HG02642 (cell line): ENCODE results near the gene KEL.

ENCODE experiments used
- ATAC-seq: cut with Tn5 transposase; IDR thresholded peaks from one replicate; pipeline ENCODE4 v1.9.1; 2021; ENCODE audit warnings: mild to moderate bottlenecking; ENCODE audit not compliant: unreplicated experiment, poor library complexity

KEL gene

DNA sequence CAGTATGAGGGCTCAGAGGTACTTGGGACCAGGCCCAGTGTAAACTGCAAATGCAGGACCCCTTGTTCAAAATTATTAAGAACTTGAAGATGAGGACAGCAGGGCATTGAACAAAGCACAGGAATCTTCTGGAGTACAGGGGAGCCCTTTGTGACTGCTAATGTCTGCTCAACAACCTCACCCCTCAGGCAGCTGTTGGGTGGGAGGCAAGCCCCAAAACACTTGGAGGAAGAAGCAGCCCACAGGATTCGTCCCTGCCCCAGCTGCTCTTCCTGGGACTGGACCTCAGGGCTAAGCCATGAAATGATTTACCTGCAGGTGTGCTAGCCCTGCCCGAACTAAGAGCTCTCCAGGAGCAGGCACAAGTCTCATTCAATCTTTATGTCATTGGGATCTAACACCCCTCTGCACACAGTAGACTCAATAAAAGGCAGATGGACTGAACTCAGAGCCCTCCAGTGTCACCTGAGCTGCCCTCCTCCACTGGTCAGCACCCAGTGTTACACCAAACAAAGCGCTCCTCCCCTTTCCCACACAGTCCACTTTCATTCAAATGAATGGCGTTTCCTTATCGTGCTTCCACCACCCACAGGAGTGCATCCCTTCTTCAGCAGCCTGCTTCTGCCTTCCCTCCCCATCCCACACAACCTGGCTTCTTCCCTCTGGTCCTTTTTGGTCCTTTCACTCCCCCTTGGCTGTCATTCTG lies 29.6 kb downstream of the KEL start:
- no peak for ATAC-seq

DNA sequence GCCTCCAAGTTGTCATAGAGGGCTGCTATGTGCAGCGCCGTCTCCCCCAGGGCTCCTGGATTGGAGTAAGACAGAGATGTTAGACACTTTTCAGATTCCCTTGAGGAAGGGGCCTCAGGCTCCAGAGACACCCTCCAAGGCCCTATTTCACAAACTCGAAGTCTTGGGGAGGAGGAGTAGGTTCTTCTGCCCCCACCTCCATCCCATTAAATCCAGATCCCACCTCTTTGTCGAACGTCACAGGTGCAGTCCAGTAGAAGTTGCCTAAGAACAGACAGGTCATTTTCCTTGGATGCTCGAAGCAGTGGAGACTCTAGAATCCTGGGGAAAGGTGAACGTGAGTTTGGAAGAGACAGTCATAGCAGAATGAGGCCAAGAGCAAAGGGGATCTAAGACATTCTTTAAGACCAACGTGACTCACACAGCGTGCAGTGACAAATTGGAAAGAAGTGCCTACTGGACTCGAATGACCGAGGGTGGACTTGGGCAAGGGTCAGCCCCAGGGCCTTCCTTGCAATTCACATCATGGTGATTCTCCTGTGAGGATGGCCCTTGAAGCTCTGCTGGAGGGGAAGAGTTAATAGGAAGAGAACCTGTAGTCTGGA lies 31.9 kb downstream of the KEL start:
- no peak for ATAC-seq

DNA sequence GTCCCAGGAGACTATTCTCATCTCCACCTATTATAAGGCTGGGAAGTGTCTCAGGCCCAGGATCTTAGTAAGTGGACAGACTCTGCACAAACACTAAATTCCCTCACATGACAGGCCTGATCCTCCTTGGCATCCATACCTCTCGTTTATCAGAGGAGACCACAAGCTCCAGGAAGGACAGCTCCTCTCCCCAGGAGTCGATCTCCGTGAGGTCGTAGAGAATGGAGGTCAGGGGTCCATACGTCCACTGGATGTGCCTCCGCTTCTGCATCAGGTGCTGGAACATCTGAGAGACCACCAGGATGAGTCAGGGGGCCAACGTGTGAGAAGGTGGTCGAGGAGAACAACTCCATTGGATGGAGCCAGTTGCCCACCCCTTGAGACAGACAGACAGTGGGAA lies 34.2 kb downstream of the KEL start:
- ATAC-seq: no peak

DNA sequence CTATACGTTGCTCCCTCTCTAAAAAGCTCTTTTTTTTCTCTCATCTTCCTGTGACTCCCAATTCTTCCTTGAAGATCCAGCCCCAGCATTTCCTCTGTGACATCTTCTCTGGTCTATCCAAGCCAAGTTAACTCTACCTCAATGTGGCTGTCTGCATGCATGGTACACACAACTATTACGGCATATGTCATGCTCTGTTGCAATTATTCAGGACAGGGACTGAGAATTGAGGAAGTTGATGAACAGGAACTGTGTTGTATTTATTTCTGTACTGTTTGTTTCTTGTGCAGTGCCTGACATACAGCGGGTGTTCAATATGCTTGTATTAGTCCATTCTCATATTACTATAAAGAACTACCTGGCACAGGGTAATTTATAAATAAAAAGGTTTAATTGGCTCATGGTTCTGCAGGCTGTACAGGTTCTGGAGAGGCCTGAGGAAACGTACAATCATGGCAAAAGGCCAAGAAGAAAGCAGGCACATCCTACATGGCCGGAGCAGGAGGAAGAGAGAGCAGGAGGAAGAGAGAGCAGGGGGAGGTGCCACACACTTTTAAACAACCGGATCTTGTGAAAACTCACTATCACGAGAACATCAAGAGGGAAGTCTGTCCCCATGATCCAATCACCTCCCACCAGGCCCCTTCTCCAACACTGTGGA lies 34.9 kb downstream of the KEL start:
- no peak for ATAC-seq

DNA sequence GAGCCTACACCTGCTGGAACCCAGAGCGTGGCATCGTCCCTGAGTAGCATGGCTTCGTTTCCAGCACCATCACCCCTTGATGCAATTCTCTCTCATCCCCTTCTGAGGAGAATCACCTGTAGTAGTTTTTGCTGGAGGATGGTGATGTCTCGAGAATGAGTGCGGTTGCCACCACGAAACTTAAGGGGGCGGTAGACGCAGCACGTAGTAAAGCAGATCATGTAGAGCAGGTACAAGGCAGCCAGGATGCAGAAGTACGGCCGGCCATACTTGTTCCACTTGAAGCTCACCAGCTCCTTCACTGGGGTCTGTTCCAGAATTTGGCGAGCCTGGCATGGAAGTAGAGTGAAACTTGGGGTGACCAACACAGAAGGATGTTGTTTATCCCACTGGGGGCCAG lies 36.8 kb downstream of the KEL start:
- no peak for ATAC-seq

DNA sequence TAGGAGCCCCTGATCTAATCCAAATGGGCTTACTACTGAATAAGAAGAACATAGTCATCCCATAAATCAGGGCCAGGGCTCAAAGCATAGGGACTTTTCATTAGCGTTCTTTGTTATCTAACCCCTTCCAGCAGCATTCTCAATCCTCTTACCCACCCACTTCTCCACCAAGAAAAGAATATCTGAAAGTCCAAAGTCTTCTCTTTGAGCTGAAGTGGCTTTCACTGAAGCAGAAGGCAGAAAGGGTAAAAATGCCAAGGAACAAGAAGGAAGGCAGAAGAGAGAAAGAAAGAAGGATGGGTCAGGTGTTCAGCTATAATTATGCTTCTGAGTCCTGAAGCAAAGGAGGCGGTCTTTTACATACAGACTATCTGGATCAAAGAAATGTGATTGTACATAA lies 38.8 kb downstream of the KEL start:
- ATAC-seq: no peak

DNA sequence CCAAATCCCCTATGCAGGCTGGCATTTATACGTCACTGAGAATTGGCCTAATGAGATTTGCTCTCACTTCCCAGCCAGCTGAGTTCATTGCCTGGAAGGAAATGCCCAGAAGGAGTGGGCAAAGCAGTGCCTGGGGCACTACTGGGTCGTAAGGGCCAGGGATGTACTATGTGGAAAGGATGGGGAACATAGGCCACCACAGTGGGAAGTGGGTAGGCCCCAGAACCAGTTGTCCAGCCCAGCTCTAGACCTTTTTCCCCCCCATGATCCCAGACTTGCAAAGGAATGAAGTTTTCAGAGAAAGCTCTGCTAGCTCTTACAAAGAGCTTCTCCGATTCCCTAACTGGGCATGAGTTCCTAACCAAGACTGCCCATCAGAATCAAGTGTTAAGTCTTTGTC lies 42.5 kb downstream of the KEL start:
- ATAC-seq: no peak

DNA sequence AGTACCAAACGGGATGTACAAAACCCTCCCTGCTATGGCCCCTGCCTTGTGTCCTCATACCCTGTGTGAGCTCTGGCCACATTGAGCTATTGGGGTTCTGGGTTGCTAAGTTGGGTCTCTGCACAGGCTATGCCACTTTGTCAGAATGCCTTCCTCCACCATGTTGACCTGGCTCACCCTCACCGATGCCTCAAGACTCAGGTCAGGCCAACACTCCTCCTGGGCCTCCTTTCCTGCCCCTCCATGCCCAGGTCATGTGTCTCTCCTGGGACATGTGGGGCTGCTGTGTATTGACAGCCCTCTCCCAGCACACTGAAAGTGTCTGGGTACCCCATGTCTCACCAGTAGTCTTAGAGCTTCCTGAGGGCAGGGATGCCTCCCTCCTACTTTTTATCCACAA lies 43.3 kb downstream of the KEL start:
- no peak for ATAC-seq

DNA sequence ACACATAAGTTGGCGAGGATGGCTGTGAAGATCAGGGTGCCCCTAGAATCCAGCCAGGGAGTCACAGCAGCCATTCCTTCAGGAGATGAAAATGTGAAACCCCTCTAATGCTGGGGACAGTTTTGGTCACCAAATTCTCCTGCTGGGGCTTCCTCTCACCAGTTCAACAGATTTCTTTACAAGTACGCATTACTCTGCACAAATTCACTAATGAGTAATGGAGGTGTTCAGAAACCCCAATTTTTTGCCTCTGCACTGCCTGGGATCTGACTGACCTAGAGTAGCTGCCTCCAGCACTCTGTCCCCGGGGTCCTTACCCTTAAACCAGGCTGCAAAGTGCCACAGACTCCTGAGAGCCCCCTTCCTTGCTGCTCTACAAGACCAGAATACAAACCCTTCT lies 44.7 kb downstream of the KEL start:
- ATAC-seq: no peak

DNA sequence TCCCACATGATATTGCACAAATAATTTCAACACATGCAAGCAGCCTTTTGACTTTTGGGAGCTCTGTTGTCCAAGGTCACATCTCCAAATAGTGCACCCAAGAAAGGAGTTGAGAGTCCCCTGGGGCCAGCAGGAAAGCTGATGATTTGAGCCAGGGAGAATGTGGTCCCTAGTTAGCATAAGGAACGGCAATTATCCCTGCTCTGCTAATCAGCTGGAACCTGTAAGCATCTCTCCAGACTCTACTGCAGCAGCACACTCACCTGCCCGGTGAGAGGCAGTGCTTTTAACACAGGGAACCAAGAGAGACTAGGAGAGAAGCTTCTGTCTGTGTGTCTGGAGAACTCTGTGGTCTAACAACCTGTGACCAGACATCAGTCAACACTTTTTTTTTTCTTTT lies 45.7 kb downstream of the KEL start:
- no peak for ATAC-seq

DNA sequence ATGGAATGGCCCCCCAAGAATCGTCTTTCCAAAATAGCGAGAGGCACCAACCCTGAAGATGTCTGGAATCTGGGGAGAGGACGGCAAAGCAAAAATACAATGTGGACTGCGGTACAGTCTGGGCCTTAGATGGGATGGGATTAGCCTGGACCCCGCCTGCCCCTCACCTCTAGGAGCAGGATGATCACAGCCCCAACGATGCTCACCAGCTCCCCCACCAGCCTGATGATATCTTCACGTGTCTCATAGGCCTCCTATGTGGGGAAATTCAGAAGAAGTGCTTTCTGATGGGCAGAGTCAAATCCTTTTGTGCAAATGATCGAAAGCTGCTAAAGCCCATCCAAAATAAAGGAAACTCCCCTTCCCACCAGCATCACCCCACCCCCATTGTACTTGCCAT lies 46.8 kb downstream of the KEL start:
- ATAC-seq: no peak

DNA sequence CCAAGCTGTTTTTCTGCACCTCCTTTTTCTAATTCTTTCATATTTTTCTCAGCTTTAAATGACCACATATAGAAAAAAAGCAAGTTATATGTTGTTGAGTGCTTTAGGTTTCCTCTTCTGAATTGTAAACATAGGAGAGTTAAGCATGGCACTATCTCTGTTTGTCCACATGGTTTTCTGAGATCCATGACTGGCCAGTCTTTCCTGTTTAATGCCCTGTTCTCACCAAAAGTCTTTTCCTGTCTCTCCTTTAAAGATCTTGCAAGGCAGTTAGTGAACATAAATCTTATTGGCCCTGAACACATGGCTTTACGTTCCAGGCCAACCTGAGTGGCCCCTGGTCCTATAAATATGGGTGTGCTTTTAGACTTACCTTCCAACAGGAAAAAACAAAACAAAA lies 48.0 kb downstream of the KEL start:
- ATAC-seq: no peak

DNA sequence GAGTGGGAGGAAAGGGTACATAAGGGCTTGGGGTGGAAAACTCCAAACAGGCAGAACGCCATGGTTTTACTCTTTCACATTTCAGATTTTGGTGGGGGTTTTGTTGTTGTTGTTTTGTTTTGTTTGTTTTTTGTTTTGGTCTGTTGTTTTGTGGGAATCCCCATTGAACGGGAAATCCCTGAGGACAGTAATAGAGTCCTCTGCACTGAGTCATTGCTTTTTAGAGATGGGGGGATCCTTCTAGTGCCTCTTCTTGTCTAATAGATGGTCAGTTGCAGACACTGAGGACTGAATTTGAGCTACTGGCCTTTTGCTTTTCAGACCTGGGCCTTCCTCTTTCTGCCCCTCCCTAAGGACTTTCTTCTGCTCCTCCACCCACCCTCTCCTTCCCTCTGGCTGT lies 48.6 kb downstream of the KEL start:
- ATAC-seq: no peak

DNA sequence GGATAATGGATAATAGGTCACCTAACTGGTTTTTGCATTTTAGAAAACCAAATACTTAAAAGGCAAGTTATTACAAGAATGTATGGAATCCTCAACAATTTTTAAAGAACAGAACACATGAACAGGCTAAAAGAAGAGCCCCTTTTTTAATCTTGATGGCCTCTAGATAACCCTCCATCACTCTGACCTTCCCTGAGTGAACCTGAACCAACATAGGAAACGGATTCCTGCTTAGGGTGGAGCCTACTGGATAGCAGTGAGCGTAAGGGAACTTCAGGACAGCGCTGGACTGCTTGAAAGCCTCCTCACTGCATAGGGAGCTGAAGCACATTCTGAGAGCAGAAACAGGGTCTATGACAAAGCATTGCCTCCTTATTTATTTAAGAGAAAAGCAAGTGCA lies 49.1 kb downstream of the KEL start:
- ATAC-seq: no peak

DNA sequence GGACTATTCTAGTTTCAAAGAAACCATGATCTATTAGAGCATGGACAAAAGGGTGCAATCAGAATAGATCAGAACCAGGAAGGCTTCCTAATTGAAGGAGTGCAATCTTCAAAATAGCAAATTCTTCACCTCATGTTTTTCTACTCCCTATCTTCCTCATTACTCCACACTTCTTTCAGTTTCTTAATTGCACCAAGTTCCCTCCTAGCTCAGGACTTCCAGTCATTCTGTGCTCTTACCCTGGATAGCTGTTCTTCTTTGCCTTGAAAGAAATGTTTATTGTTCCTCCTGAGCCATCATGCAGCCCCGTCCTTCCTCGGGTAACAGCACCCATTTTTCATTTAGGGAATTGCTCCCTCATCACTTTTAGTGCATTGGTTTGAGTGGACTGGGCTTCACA lies 51.7 kb downstream of the KEL start:
- ATAC-seq: no peak

DNA sequence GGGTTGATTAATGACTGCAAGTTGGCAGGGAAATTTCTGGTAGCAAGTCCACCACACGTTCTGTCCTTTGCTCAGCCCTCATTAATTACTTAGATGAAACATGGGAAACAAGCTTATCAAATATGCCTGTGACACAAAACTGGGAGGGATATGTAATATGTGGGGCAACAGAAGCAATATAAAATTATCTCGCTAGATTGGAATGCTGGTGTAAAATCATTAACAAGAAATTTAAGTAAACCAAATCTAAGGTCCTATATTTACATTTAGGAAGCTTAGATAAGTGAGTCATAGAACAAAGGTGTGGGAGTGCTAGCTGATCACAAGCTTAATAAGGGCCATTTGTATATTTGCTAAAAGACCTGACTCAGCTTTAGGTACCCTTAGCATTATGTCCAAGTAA lies 52.1 kb downstream of the KEL start:
- ATAC-seq: no peak

DNA sequence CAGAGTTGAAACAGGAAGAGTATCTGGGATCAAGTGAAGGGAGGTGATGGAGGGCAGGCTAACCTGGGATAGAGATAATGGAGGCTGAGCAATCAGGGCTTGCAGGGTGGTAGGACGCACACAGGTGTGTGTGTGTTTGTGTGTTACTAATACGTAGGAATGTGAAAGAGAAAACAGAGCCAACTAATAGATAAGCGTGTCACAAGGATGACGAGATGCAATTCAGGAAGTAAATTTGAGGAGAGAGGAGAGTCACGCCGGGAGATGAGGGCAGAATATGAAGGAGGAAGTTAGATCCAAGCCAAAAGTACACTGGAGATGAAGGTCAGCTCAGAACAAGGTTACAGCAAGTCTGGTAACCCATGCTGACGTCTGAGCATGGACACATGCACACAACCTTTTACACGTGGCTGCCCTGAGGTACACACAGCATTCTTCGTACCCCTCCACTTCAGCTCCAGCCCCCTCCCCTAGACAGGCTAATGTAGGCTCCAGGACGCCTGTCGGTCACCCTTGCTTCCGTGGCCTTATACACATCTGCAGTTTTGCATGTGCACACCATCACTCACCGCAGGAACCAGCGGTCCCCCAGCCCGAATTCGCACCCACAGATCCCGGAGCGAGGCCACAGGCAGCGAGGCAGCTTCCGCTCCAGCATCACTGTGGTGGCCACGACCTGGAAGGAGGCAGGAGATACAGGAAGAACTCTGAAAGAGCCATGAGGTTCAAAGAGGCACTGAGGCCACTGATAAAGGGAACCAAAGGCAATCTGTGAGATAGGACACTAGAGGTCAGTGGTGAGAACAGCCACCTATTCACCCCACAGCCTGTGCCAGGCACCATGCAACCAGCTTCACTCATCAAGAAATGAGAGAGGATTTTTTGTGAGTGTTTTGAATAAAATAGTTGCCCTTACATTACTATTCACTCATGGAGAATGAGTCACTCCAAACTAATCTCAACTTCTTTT lies 53.0 kb downstream of the KEL start:
- ATAC-seq: no peak

DNA sequence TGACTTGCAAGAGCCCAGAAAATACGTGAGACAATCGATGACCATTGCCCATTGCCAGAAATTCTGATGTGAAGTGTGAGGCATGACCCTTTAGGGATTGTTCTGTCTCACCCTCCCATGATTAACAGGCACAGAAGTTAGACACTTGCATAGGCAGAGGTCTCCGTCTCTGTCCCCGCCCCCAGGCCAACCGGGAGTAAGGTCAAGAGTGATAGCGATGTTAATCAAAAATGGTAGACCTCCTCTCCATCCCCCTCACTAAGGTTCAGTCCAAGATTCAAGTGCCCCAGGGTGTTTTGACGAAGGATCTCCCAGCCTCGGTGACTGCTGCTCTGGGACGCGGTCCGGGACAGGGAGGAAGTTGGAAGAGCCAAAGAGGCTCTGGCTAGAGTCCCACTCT lies 53.9 kb downstream of the KEL start:
- ATAC-seq: no peak

DNA sequence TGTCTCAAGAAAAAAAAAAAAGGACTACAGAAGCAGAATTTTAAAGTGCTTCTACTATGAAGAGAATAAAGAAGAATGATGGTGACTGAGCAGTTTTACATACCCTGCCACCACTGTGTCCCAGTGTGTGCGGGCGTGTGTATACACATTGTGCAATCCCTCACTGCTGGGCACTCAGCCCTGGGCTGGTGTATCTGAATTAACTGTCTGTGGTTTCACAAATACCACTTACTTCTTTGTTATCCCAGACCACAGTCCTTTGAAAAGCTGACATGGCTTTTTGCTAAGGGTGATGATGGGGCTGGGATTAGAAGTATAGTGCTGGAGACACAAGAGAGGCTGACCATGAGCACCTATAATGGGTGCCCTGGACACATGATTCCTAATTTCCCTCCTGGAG lies 55.5 kb downstream of the KEL start:
- no peak for ATAC-seq

DNA sequence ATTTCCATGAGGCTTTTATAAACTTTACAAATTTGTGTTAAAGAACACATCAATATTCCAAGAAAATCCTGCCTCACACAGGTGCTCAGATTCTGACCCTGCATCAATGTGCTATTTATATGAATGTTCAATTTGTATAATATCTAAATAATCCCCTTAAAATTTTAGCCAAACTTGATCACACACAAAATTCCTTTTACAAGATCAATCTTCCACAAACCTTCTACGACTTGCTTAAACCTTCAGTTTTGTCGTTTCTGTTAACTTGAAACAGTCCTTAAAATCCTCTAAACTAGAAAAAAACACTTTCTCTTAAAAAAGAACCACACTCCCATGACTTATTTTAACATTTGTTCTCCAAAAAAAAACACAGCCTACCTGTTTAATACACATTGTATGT lies 56.4 kb downstream of the KEL start:
- no peak for ATAC-seq

DNA sequence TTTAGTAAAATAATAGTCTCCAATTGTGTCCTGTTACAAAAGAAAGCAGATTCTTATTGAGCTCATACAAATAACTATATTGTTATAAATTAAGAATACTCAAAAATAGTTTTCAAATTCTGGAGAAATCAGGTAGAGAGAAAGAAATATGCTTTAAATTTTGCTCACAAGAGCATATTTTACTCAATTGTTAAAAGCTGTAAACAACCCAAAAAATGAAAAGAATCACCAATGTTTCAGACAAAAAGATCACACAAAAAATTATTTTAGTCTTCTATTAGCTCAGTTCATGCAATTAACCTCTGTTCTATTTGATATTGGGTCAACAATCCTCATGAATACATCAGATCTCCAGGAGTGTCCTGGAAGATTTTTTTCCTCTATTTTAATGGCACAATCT lies 58.0 kb downstream of the KEL start:
- no peak for ATAC-seq
